ENCODE data around the gene PDXDC1.
"Not testable (repeated sequence)": the region's sequence is repeated elsewhere in the genome, so short reads cannot be mapped to it uniquely, and the experiment has no call there.

Gene PDXDC1

DNA sequence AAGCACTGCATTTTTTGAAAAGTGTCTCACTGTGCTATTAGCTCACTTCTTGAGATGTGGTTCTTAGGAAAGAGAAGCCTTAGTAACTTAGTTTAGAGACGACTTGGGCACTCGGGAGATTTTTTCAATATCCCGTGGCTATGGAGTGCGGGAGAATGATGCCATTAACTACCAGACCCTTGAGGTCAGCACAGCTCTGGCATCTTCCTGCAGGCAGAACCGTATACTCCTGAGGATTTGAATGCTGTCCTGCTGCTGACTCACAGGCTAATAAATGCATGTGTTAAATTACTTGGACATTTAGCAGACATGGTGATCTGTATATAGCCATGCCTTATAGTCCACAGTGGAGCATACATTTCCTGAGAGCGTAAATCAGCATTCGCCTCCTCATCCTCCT lies 46.6 kb downstream of the PDXDC1 start:
- not testable (repeated sequence) for DNase-seq

DNA sequence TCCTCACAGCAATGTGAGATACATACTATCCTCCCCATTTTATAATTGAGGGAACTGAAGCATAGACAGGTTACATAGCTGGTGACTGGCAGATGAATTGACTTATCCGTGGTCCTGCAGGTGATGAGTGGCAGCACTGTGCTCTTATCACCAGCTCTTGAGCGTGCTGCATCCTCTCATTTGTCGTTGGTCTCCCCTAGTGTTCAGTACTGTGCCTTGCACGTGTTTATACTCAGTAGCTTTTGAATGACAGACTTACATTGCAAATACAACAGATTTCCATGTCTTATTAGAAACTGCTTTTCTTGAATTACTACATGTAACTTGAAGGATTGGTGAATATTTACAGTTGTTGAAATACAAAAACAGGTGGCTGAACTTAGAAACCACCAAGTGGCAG lies 47.4 kb downstream of the PDXDC1 start:
- DNase-seq: not testable (repeated sequence)

DNA sequence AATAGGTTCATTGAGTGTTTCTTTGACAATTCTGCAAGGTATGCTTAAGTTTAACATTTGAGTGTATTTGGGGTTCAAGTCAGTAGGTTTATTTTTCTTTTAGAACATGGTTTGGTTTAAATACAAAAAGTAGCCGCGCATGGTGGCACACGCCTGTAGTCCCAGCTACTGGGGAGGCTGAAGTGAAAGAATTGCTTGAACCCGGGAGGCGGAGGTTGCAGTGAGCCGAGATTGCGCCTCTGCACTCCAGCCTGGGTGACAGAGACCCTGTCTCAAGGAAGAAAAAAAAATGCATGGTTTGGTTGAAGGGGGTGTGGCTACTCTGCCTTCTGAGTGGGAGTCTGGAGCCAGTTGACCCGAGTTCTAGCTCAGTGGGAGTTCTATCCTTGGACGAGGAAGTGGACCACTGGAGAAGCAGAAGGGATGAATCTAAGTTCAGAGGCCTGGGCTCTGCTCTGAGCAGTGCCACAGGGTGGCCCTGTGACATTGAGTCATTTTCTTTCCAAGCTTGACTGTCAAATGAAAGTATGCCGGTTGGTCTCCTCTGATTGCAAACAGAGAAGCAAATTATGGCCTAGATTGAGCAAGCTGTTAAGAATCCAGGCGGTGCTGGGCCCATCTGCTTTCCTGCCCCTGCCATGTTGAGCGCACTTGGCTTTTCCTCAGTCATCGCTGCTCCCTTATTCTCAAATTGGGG lies 48.7 kb downstream of the PDXDC1 start:
- not testable (repeated sequence) for DNase-seq

DNA sequence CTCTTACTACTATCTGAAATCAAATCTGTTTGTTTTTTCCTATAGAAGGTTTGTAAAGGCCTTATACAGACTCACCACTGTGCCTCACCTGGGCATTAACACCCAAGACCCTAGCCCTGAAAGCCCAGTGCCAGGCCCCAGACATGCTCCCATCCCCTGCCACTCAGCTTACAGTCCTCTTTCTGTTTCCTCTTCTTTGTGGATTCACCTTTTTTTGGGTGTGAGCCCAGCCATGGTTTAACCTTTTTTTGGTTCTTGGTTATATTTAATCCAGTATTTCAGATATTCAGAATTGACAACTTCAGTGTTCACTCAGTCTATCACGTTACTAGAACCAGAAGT lies 50.0 kb downstream of the PDXDC1 start:
- DNase-seq: not testable (repeated sequence)

DNA sequence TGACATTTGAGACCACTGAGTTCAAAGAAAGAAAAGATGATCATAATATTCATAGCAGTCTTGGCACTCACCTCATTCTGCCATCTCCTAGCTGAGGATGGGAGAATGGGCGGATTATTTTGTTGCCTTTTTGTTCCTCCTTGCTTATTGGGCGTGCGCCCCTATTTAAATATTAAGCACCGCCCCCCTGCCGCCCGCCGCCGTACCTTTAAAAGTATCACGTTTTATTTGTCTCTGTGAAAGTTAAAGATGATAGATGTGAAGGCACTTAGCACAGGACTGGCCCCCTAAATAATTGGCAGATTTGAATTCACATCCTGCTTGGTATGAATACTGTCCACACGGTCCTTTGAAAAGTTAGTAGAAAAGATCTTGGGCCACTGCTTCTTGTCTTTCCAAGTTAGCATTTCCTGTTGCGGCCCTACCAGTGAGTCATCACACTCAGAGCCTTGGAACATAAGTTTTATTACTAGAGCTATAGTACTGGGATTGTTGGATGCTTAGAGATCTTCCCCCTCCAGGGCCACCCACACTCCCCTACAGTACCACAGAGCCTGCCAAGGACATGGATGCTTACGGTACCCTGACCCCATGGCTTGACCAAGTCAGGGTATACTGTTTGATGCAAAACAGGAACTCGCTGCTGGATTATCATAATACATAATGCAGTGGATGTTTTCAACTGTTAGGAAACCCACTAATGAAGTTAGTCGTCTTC lies 50.6 kb downstream of the PDXDC1 start:
- not testable (repeated sequence) for DNase-seq

DNA sequence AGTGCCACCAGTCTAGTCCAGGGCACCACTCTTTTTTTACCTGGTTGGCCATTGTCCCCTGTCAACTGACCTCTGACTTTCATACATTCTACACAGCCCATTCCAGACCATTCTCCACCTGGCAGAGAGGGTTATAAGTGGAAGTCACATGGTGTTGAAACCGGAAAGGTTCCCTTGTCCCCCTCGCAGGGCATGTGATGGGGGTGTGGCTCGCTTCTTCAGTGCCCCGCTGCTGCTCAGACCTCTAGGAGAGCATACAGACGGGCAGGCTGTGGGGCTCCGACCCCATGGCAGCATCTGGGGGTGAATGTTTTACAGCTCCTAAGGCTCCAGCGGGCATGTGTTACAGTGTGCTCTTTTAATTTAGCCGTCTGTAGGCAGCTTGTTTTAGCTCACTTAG lies 52.2 kb downstream of the PDXDC1 start:
- DNase-seq: not testable (repeated sequence)

DNA sequence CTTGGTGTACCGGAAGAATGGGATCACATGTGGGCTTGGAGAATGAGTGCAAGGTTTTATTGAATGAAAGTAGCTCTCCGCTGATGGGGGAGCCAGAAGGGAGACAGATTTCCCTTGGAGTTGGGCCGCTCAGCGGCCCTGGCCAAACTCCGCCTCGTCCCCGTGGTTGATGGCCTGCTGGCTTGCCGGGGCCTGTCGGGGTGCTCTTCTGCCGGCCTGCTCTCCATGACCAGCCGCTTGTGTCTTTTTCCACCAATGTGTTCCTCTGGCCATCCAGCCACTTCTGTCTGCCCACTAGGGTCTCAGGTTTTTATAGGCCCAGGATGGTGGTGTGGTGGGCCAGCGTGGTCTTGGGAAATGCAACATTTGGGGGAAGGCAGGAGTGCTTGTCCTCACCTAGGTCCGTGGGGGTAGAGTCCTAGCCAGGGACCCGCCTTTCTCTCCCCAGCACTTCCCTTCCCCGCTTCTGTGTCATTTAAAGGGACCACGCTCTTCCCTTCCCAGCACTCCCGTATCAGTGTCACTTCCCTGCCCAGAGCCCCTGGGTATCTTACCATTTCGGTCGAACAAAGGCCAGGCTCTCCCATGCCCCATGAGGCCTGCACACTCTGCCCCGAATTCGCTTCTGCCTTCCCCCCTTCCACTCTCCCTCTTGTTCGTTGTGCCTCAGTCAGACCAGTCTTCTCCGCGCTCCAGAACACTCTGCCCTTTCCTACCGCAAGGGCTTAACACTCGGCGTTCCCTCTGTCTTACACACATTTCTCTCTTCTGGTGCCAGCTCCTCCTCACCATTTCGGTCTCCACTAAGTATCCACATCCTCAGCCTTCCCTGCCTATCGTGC lies 52.9 kb downstream of the PDXDC1 start:
- DNase-seq: not testable (repeated sequence)

DNA sequence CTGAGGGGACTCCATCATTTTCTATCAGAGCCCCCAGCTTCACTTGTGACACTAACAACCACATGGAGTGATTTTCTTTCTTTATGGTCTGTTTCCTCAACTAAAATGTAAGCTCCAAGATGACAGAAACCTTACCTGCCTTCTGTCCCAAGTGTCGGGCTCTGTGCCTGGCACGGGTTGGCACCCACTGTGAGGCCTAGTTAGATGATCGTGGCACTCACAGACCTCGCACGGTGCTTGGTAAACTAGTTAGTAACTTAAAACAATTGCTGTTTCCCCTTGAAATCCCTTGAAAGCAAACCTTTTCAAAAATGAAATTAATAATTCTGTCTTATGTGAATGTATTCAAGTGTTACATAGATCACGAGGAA lies 53.5 kb downstream of the PDXDC1 start:
- DNase-seq: not testable (repeated sequence)

DNA sequence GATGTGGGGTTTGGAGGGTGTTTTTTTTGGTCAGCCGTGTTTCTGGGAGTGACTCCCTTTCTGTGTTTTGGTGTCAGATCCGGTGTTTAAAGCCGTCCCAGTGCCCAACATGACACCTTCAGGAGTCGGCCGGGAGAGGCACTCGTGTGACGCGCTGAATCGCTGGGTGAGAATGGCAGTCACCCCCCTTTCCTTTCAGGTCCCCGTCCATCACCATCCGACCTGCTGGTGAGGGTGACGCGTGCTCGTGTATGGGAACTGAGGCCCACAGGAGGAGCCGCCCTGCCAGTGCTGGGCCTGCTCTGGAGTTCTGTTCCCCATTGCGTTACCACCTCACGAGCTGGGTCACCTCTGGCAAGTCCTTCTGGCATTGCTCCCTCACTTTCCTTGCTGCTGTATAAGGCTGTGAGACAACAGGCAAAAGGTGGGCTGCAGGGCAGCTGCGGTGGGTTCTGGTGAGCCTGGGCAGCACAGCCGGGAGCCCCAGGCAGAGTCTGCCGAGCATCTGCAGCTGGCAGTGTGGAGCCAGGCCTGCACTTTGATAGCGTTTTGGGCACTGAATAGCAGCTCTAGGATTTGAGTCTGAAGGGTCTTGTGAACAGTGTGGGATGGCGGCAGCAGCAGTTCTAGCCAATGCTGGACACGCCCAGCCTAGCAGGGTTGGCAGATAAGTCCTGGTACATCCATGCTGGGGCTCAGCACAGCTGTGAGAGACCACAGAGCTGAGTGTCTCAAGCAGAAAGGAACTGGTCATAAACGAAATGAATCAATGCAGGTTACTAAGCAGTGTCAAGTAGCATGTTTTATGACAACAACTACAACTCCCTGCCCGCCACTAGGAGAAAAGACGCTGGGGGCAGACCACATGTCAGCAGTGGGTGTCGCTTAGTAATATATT lies 54.2 kb downstream of the PDXDC1 start:
- not testable (repeated sequence) for DNase-seq

DNA sequence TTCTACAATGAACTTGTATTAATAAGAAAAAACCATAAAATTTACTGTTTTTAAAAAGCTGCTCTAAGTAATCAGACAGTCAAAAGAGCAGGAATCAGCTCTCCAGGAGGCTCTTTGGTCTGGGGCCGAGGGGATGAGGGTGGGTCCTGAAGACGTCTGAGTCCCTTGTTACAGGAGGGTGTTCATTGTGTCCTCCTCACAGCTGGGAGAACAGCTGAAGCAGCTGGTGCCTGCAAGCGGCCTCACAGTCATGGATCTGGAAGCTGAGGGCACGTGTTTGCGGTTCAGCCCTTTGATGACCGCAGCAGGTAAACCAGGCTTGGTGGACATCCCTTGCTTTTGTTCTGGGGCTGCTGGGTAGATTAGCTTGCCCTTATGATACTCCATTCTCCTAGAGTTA lies 54.9 kb downstream of the PDXDC1 start:
- not testable (repeated sequence) for DNase-seq

DNA sequence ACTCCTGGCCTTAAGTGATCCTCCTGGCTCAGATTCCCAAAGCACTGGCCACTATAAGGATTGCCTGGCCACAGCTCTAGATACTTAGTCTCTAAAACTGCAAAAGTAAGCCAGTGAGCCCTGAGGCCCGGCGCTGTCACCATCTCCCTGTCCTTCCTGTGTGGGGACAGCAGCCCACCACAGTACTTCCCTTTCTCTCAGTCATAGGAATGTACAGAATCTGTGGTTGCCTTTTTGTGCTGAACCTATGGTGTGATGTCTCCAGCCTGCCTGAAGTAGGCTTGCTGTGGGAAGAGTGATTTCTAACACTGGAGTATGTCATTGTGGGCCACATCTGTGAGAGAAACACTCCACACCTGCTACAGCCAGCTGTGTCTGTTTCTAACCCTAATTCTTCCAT lies 56.4 kb downstream of the PDXDC1 start:
- DNase-seq: no peak

DNA sequence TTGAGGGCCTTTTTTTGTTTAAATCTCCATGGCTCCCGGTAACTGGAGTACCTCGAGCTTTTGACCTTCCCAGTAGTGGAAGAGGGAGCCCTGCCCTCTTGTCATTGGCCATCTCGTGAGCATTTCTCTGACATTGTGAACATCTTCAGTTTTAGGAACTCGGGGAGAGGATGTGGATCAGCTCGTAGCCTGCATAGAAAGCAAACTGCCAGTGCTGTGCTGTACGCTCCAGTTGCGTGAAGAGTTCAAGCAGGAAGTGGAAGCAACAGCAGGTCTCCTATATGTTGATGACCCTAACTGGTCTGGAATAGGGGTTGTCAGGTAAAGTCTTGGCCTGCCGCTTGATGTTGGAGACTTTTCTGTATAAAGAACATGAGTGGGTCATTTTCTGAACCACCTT lies 56.8 kb downstream of the PDXDC1 start:
- no peak for DNase-seq

DNA sequence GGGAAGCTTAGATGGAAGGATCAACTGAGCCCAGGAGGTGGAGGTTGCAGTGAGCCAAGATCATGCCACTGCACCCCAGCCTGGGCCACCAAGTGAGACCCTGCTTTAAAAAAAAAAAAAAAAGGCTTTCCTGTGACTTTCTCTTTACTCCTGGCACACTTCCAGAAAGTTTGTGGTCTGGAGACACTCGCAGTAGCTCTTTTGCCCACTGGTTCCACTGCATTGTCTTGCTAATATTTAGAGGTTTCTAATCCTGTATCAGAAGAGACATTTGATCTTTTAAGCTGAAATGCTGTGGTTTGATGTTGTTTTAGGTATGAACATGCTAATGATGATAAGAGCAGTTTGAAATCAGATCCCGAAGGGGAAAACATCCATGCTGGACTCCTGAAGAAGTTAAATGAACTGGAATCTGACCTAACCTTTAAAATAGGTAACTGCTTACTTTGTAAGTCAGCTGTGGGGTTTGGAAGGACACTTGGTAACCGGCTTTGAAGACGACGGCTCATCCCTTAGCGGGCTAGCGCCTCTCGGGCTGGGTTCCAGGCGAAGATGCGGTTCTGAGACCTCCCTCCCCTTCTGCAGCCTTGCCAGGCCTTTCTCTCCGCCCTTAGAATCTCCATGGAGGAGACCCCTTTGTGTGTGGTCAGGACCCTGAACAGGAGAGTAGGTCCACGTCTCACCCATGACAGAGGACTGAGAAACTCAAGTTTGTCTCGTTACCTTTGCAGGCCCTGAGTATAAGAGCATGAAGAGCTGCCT lies 57.9 kb downstream of the PDXDC1 start:
- DNase-seq: no peak

DNA sequence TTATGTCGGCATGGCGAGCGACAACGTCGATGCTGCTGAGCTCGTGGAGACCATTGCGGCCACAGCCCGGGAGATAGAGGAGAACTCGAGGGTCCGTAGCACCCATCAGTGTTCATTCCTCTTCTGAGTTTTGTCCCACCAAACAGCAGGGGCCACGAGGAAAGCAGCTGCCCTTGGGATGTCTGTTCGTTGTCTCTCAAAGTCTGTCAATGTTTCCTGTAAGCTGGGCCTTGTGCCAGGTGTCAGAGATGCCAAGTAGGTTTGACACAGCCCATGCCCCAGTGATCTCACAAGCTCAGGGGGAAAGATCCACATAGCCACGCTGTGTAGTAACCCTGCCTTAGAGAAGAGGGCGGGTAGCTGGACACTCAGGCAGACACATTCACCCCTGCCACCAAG lies 58.5 kb downstream of the PDXDC1 start:
- DNase-seq: no peak

DNA sequence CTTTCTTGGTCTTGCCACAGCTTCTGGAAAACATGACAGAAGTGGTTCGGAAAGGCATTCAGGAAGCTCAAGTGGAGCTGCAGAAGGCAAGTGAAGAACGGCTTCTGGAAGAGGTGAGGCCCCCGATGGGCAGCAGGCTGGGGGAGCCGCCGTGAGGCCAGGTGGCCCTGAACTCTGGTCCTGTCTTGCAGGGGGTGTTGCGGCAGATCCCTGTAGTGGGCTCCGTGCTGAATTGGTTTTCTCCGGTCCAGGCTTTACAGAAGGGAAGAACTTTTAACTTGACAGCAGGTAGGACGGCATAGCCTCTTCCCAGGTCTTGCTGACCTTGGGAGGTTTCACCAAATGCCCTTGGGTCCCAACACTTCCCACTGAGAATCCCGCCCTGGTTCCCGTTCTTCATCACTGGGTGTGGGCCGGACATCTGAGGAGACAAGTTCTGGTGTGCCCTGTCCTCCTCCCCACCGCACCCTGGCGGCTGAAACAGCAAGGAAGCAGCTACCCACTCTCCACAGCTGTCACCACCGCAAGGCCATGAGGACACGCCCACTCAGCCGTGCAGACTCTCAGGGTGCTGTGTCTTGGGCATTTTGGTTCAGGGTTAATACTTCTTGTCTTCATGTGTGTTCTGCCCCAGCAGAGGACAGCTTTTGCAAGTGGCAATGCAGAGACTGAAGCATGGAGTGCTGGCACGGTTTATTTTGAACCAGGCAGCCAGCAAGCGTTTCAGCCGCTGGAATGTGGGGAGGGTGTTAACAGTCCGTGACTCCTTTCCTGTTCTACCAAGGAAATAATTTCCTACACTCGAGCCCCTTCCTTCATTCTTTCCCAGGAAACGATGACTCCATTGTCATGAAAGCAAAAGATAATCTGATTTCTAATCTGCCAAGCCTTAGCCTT lies 59.7 kb downstream of the PDXDC1 start:
- DNase-seq: no peak

DNA sequence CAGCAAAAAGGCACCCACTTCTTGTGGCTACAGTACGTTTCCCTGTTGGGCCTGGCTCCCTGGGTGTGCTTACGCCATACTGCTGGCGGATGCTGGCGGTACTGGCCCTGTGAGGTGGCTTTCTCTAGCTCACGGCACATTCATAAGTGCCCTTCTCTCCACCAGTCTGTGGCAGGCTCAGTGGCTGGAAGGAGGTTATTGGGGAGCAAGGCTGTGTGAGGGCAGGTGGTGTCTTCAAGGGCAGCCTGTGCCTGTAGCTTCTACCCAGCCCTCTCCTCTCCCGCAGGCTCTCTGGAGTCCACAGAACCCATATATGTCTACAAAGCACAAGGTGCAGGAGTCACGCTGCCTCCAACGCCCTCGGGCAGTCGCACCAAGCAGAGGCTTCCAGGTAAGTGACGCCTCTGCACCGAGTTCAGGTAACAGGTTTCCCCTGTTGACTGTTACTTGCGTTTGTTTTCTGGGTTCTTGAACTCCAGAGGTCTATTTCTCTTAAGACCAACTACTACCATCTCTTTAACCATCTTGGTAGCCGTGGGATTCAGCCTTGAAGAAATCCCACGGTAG lies 60.4 kb downstream of the PDXDC1 start:
- DNase-seq: no peak

DNA sequence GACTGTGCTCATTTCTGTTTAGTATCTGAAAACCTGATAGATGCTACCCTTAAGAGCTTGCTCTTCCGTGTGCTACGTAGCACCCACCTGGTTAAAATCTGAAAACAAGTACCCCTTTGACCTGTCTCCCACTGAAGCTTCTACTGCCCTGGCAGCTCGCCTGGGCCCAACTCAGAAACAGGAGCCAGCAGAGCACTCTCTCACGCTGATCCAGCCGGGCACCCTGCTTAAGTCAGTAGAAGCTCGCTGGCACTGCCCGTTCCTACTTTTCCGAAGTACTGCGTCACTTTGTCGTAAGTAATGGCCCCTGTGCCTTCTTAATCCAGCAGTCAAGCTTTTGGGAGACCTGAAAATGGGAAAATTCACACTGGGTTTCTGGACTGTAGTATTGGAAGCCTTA lies 62.2 kb downstream of the PDXDC1 start:
- DNase-seq: no peak

DNA sequence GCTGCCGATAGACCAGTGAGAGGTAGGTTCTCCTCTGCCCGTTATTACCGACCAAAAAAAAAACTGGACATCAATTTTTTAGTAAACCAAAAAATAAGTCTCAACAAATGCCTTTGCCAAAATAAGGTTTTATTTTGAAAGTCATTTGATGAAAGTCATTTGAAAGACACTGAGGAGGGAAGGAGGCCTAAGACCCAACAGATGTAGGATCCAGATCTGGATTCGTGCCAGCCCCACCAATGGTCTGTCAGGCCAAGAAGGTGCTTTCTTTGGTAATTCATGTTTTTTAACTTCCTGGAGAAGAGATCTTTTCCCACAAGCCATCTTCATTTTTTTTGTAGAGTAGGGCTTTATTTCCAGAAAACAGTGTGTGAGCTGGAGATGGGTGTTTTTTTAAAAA lies 62.9 kb downstream of the PDXDC1 start:
- no peak for DNase-seq

DNA sequence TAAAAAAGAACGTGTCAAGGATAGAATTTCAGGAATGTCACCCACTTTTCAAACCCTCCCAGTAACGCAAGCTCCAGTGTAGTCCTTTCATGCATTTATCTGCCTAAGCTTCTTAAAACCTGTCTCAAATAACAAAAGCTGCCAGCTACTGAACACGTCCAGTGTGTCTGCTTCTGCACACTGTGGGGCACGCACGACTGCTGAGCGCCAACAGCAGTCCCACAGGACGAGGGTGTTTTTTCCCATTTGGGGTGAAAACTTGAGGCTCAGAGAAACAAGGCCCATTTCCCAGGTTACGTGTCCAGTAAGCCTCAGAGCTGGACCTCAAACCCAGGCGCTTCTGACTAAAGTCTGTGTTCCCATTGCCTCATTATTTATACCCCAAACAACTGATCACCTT lies 63.9 kb downstream of the PDXDC1 start:
- no peak for DNase-seq

DNA sequence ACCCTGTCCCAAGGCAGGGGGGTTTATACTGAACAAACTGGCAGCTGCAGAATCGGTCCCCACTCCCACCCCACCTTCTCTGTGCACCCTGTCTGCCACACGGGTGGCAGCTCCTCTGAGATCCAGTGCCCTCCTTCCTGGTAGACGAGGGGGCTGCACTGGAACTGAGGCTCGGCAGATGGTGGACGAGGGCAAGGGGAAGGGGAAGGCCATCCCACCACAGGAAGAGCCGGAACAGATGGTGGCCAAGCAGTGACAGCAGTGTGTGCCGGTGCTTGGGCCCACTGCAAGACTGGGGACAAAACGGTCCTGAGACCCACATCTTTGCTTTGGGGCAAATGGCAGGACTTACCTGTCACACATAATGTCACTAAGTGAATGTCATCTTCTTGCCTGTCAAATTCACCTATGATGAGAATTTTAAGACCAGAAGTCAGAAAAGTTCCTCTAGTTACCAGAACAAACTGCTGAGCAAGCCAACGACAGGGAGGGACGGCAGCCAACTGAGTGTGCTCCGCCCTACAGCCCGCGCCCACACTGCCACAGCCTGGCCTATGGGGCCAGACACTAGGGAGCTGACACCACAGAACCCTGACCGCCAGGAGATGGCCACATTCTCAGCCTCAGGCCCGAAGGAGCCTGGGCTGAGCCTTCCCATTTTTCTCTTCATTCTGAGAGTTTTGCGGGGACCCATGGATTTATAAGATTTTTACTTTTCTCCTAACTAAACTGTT lies 66.6 kb downstream of the PDXDC1 start:
- no peak for DNase-seq
